Hematopoietic multipotent progenitor cell (in vitro differentiated cells): Measurements from ENCODE around the gene PBOV1. TPM values are rescaled to one million over a fixed set of nuclear protein-coding genes. Genes with fewer than 3 reads are reported as not detected.
A peak's percentile ranks its signal among the peaks of the same experiment; 100 is the strongest.

ENCODE experiments used
- DNase-seq, 3 donors: peaks; one replicate each; pipeline ENCODE4 v3.0.0-alpha.2; 2011 to 2015; ENCODE audit warnings: low read depth in 2 of 3, low spot score in 2 of 3
- total RNA-seq: library from RNA; depleted of rRNA; stranded (reverse); fragments of >200 nt; gene quantifications from one replicate; pipeline ENCODE4 v1.2.3, GENCODE V29; 2012

PBOV1 gene
- not detected for total RNA-seq

- no peak for DNase-seq
Observed at GRCh38 chr6:138218449-138218848, at the start of gene PBOV1. Gene PBOV1, minus strand, starts transcription at chr6:138218491. Its CDS starts 96 bp downstream, at chr6:138218395.

GRCh38 chr6:138266095-138266494 is 47.8 kb upstream of the PBOV1 start:
- no peak for DNase-seq

GRCh38 chr6:138264372-138264880 is 46.1 kb upstream of the PBOV1 start:
- peak in 1 of 3 donors; percentile 9 for DNase-seq

GRCh38 chr6:138263963-138264362 is 45.7 kb upstream of the PBOV1 start:
- no peak for DNase-seq

GRCh38 chr6:138261116-138261780 is 43.0 kb upstream of the PBOV1 start:
- no peak for DNase-seq

- no peak for DNase-seq
Observed at GRCh38 chr6:138258991-138259390, 40.7 kb upstream of the PBOV1 start.

GRCh38 chr6:138258197-138258596 is 39.9 kb upstream of the PBOV1 start:
- no peak for DNase-seq

GRCh38 chr6:138257638-138258040 is 39.3 kb upstream of the PBOV1 start:
- no peak for DNase-seq

GRCh38 chr6:138255443-138255842 is 37.2 kb upstream of the PBOV1 start:
- no peak for DNase-seq

- DNase-seq = no peak
Observed at GRCh38 chr6:138253731-138254130, 35.4 kb upstream of the PBOV1 start.

GRCh38 chr6:138250513-138251247 is 32.4 kb upstream of the PBOV1 start:
- no peak for DNase-seq

- no peak for DNase-seq
Observed at GRCh38 chr6:138250053-138250452, 31.8 kb upstream of the PBOV1 start.

- no peak for DNase-seq
Observed at GRCh38 chr6:138248878-138249277, 30.6 kb upstream of the PBOV1 start.

GRCh38 chr6:138248011-138248410 is 29.7 kb upstream of the PBOV1 start:
- no peak for DNase-seq

- DNase-seq = no peak
Observed at GRCh38 chr6:138246650-138247440, 28.6 kb upstream of the PBOV1 start.

GRCh38 chr6:138245751-138246150 is 27.5 kb upstream of the PBOV1 start:
- DNase-seq = no peak

GRCh38 chr6:138242987-138243592 is 24.8 kb upstream of the PBOV1 start:
- no peak for DNase-seq

- no peak for DNase-seq
Observed at GRCh38 chr6:138241934-138242333, 23.6 kb upstream of the PBOV1 start.

- DNase-seq = no peak
Observed at GRCh38 chr6:138241381-138241780, 23.1 kb upstream of the PBOV1 start.

- no peak for DNase-seq
Observed at GRCh38 chr6:138240476-138241245, 22.4 kb upstream of the PBOV1 start.
